Keratinocyte (primary cell): ENCODE data around the gene TTC36.
"Not testable (repeated sequence)": the region's sequence is repeated elsewhere in the genome, so short reads cannot be mapped to it uniquely, and the experiment has no call there.

Experiments used
- EZH2 ChIP-seq: IDR thresholded peaks from one replicate; pipeline ENCODE4 v1.6.1; 2012; ENCODE audit warnings: inconsistent platforms, mild to moderate bottlenecking, low read length, moderate library complexity
- TF ChIP-seq, protein P1 (sequence below), 3 experiments: IDR thresholded peaks in 1 of 3; conservative IDR thresholded peaks in 1 of 3; optimal IDR thresholded peaks in 1 of 3; 2 replicates in 2 of 3; 3 replicates in 1 of 3; pipeline versions ENCODE3 to v1.5.1; 2011; ENCODE audit warnings: low read length in 3 of 3, mild to moderate bottlenecking in 3 of 3, moderate library complexity in 2 of 3, control low read depth in 1 of 3, inconsistent platforms in 1 of 3; ENCODE audit not compliant: insufficient read depth in 2 of 3; ENCODE audit errors: extremely low read depth in 1 of 3

DNA sequence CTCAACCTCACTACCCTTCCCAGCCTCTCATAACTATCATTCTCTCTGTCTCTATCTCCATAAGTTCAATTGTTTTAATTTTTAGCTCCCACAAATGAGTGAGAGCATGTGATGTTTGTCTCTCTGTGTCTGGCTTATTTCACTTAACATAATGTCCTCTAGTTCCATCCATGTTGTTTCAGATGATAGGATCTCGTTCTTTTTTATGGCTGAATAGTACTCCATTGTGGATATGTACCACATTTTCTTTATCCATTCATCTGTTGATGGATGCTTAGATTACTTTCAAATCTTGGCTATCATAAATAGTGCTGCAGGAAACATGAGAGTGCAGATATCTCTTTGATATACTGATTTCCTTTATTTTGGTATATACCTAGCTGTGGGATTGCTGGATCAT, 46.0 kb upstream of the TTC36 start:
- not testable (repeated sequence) for TF ChIP-seq EZH2
- TF ChIP-seq, protein P1, sequence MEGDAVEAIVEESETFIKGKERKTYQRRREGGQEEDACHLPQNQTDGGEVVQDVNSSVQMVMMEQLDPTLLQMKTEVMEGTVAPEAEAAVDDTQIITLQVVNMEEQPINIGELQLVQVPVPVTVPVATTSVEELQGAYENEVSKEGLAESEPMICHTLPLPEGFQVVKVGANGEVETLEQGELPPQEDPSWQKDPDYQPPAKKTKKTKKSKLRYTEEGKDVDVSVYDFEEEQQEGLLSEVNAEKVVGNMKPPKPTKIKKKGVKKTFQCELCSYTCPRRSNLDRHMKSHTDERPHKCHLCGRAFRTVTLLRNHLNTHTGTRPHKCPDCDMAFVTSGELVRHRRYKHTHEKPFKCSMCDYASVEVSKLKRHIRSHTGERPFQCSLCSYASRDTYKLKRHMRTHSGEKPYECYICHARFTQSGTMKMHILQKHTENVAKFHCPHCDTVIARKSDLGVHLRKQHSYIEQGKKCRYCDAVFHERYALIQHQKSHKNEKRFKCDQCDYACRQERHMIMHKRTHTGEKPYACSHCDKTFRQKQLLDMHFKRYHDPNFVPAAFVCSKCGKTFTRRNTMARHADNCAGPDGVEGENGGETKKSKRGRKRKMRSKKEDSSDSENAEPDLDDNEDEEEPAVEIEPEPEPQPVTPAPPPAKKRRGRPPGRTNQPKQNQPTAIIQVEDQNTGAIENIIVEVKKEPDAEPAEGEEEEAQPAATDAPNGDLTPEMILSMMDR (optimal IDR thresholded peaks at IDR 0.05 in 1 of 3, IDR thresholded peaks at IDR 0.05 in 1 of 3, conservative IDR thresholded peaks at IDR 0.05 in 1 of 3; ENCODE audit: extremely low read depth in 1 of 3, insufficient read depth in 2 of 3, low read length in 3 of 3) = not testable (repeated sequence)
